22Rv1 (cell line): ENCODE measurements around the gene CD72.
"Not testable (repeated sequence)": the region's sequence is repeated elsewhere in the genome, so short reads cannot be mapped to it uniquely, and the experiment has no call there.

Experiments
- CTCF ChIP-seq: fragments of 450-650 bp; IDR thresholded peaks from 2 replicates; pipeline ENCODE4 v1.5.1; 2017; ENCODE audit warnings: mild to moderate bottlenecking
- ZFX ChIP-seq: fragments of 450-650 bp; IDR thresholded peaks from 2 replicates; pipeline ENCODE4 v1.6.1; 2017; ENCODE audit warnings: antibody characterized with exemption, borderline replicate concordance

GRCh38 chr9:35645736-35646135 lies 27.5 kb upstream of the CD72 start:
- not testable (repeated sequence) for TF ChIP-seq CTCF, ZFX
